Ammon's horn (tissue), 1 donor: ENCODE results near the gene OSCP1.

Source experiments
- DNase-seq: peaks from one replicate; pipeline ENCODE4 v3.0.0-alpha.2; 2016; ENCODE audit warnings: low spot score

Gene OSCP1

DNA sequence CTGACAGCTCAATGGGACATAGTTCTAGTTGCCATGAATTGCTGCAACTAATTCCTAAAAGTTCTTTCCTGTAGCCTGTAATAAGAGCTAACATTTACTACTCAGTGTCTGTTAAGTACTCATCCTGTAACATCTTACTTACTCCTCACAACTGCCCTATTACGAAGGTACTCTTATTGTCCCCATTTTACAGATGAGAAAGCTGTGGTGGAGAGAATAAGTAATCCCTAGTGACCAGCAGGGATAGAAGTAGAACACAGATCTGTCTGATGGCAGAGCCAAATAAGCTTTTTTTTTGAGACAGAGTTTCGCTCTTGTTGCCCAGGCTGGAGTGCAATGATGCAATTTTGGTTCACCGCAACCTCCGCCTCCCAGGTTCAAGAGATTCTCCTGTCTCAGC, 67.6 kb downstream of the OSCP1 start:
- DNase-seq: no peak

DNA sequence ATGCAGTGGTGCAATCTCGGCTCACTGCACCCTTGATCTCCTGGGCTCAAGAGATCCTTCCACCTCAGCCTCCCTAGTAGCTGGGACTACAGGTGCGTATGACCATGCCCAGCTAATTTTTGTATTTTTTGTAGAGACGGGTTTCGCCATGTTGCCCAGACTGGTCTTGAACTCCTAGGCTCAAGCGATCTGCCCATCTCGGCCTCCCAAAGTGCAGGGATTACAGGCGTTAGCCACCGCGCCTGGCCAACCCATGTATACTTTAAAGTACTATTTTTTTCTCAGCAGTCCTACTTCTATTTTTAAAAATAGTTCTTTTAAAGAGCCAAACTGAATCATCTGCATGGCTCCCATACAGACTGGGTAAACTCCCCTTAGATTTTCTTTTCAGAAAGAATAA, 68.0 kb downstream of the OSCP1 start:
- DNase-seq: no peak

DNA sequence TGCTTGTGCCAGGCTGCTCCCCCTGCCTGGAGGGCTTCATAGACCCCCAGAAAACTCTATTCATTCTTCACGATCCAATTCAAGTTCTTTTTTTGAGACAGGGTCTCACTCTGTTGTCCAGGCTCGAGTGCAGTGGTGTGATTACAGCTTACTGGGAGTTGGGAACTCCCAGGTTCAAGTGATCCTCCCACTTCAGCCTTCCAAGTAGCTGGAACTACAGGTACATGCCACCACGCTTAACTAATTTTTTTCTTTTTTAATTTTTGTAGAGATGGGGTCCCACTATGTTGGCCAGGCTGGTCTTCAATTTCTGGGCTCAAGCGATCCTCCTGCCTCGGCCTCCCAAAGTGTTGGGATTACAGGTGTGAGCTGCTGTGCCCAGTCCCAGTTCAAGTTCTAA, 68.8 kb downstream of the OSCP1 start:
- no peak for DNase-seq

DNA sequence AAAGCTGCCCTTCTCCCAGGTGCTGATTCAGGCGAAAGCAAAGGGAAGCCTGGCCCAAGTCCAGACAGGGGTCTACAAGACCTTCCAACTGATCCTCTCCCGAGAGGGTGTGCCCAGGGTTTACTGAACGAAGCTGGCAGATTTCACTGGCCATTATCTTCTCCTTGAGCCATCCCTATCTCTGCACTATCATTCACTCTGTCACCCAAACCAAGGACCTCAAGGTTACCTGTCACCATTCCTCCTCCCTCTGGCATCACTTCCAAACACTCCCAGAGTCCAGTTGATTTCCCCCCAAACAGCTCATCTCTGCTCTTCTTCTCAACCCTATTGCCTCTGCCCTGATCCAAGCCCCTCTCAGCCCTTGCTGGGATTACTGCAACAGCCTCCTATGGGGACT, 69.5 kb downstream of the OSCP1 start:
- DNase-seq: no peak

DNA sequence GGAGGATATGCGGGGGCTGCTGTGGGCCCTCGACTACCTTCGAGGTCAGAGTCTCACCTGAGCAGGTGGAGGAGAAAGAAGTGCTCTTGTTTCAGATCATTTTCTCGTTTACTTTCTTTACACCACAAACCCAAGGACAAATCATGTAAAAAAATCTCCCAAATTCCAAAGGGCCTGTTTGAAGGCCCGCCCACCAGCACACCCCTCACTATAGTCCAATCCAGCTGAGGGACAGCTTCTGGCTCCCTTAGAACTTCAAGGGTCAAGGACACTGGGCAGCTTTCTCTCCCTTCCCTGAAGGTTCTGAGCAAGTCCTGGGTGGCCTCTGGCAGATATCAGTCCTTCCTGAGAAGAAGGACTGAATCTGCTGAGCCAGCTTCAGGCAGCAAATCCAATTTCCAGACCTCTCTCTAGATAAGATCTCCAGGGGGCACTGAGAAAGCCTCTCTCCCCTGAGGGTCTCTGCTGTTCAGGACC, 70.1 kb downstream of the OSCP1 start:
- DNase-seq: no peak

DNA sequence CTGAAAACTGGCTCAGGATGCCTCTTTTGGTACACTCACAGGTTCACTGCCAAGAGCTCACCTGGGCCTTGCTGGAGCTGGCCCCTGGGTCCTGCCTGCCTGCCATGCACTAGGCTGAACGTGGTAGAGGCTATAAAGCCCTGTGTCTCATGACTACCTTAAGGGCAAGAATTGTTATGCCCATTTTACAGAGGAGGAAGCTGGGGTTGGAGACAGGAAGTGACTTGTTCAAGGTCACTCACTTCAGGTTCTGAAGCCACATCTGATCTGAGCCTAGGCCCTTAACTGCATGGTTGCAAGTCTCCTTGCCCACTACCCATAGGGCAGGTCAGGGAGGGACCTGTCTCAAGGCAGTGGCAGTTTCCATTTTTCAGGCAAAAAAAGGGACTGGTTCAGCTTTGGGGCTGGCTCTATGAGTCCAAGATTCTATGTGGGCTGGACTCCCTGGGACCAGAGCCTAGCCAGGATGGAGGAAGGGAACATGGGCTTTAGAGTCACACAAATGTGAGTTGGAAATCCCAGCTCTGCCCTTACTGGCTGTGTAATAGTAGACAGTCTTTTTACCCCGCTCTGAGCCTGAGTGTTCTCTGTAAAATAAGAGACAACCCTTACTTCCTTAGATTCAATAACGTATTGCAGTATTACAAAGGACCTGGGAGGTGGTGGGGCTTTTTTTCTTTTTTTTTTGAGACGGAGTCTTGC, 72.3 kb downstream of the OSCP1 start:
- no peak for DNase-seq

DNA sequence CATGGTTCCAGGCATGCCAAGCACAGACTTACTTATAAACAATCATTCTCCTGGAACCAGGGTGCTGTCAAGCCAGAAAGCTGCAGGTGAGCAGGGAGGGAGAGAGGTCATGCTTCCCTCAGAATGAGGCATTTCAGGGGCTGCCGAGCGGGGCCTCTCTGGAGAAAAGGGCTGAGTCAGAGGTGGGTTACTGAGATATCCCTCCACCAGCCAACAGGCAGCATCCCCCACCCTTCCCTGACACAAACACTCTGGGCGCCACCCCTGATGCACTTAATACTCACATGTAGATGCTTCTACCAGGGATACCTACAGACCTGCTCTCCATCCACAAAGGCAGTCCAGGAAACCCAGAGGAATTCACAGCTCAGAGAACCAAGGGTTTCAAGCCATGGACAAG, 77.6 kb downstream of the OSCP1 start:
- DNase-seq: no peak

DNA sequence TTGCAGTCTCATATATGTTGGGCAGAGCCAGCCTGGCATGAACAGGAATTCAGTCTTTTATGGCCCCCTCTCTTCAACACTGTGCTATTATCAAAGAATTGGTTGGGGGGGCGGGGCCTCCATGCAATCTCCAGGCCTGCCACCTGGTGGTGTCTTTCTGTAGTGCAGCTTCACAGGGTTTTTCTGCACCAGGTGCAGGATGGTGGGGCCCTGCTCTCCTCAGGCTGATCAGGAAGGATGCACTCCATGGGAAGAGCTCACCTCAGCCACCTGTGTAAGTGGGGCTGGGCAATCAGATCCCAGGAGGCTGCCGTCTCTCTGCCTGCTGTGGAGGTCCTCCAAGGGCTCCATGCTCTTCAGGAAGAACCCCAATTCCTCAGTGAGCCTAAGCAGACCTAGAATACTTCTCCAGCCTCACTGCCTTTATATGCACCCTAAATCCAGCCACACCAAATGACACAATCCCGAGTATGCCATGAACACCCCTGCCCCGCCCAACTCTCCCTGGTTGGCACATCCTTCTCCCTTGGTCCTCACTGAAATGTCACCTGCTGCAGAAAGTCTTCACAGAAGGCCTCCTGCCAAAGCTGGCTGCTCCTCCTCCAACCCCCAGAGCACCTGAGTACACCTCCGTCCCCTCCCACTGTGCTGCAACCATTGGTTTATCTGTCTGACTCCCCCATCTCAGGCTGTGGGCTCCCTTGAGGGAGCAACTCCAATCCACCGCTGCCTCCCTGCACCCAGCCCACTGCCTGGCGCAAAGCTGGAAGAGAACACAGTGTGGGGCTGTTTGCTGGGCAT, 81.0 kb downstream of the OSCP1 start:
- DNase-seq: peak; percentile 74
